HG03045 (cell line): Measurements from ENCODE around the gene AKIP1.

Experiments
- ATAC-seq: cut with Tn5 transposase; IDR thresholded peaks from one replicate; pipeline ENCODE4 v1.9.1; 2021; ENCODE audit warnings: mild to moderate bottlenecking, moderate library complexity; ENCODE audit not compliant: unreplicated experiment

Gene AKIP1

DNA sequence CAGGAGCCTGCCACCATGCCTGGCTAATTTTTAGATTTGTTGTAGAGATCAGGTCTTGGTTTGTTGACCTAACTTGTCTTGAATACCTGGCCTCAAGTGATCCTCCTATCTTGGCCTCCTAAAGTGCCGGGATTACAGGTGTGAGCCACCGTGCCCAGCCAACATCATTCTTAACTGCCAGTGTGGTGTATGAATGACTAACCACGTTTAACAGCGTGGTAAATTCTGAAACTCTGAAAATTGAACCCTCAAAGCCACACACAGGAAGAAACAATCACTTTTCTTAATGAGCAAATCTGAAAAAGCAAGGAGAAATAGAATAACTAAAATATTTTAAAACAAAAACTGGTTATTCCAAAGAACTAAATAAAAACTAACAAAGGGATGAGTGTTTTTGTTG, 45.9 kb downstream of the AKIP1 start:
- no peak for ATAC-seq

DNA sequence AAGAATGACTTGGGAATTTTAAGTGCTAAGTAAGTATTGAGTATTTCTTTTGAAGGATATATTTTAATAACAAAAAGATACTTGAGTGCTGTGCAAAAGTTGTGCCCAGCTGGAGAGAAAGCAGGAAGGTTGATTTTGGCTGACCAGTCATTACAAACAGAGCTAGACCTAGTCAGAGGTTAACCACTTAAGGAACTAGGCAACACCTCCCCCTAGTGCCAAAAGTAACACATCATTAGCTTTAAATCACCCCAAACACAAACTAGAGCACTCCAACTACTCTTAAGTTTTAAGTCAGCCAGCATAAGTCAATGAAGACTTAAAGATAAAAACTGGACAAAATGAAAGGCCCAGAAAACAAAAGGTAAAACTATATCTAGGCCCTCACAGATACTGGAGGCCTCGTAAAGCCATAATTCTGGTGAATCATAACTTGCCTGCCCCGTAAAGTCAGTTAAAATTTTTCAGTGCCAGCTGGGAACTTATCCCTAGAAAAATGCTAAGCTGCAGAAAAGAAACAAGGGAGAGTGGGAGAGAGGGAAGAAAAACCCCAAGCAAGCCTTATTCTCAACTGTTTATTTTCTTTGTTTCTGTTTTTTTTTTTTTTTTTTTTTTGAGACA, 48.7 kb downstream of the AKIP1 start:
- ATAC-seq, result peak; percentile 32

DNA sequence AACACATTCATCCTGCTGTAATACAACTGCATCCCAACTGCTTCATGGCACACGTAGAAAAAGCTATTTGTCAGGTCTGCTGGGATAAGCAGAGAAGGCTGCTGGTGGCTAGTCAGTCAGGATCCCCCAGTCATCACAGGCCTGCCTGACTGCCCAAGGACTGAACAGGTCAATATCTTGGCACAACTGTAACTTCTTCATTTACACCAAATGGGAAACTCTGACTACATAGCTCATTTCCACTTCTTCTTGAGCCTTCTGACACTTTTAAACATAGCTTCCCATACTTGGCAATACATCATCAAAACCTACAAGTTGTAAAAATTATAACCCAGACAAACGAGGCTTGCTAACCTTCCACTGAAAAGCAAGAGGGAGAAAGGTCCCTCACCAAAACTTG, 50.4 kb downstream of the AKIP1 start:
- ATAC-seq, result no peak

DNA sequence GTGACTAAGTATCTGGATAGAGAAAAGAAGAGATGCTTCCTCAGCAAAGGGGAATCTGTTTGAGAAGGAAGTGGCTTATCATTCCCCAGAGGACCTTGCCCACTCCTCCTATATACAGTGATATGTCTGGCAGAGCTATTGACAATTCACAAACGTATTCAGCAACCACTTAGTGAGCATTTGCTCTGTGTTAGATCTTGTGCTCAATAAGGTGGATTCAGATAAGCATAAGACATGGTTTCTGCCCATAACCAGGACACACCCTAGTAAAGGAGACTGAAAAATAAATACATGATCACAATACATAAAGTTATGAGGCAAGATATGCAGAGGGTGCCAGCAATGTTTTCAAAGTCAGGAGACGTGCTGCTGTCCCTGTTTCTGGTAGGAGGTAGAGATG, 51.9 kb downstream of the AKIP1 start:
- ATAC-seq, result no peak

DNA sequence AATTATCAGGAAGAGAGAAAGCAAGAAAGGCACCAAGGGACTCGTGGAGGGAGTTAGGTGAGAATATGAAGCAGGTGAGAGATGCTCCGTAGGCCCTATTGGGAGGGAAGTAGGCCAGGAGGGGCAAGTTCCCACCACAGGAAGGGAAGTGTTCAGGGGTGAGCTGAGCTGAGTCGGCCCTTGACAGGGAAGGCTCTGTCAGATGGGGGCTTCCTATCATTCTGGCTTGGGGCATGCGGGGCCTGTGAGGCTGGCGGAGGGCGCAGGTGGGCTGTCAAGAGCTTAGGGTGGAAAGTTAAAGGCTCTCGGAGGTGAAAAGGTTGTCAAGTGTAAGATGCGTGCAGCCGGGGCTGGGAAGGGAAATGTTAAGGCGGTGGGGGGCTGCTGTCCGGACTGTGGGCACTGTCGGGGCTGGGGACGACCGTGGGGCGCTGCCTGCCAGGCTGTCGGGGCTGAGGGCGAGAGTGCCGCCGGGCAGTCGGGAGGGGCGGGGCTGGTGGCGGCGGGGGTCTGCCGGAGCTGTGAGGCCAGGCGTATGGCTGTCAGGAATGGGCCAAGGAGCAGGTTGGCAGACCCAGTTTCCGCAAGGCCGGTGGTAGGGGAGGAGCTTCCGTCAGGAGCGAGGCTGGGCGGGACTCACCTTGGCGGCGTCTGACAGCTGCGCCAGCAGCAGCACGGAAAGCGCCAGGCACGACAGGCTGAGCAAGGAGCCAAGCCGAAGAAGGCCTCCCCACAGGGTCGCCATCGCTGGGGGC, 52.8 kb downstream of the AKIP1 start:
- ATAC-seq, result peak; percentile 68

- ATAC-seq, result peak; percentile 91
These were observed 53.6 kb downstream of the AKIP1 start, which contains the start of gene TMEM9B for GRCh38 chr11:8964324-8965320. Gene TMEM9B (minus strand): TSS chr11:8964442. CDS start chr11:8964313, 129 bp downstream.

DNA sequence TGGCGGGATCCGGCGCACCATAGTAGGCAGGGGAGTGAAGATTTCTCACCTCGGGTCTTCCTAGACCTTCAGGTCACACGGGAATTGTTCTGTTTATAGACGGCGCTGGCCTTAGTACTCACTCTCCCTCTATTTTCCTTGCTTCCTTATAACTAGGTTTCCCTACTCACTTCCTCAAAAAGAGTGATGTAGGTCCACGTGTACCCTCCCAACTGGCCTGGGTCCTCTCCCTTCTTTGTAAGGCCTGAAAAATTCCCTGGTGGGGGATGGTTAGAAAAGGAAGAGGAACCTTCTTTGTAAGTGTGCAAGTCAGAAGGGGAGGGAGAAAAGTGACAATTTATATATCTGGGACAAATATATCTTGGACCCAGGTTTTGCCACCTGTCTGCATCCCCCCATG, 56.2 kb downstream of the AKIP1 start:
- no peak for ATAC-seq
